ENCODE measurements around the gene IL27RA.

GRCh38 chr19:14088634-14089411 is 57.3 kb downstream of the IL27RA start:
- TF ChIP-seq CTCF (IDR thresholded peaks at IDR 0.05) (no peak), EZH2 (IDR thresholded peaks at IDR 0.05; ENCODE audit: borderline replicate concordance, insufficient read depth, low read depth, low read length, poor library complexity, severe bottlenecking) (no peak)
